Testis (tissue), 2 donors: Measurements from ENCODE around the gene FCN2.

Experiments used
- POLR2A ChIP-seq: fragments of 450-650 bp; IDR thresholded peaks from one replicate; pipeline ENCODE4 v1.6.1; 2017; ENCODE audit warnings: antibody characterized with exemption, mild to moderate bottlenecking, moderate library complexity
- TF ChIP-seq, protein P1 (sequence below), 3 experiments: fragments of 450-650 bp in 2 of 3; fragments of 200-600 bp in 1 of 3; sonication (generic) in 1 of 3; IDR thresholded peaks; one replicate each; pipeline ENCODE4 v1.5.1; 2016 to 2019; ENCODE audit warnings: antibody characterized with exemption in 3 of 3, mild to moderate bottlenecking in 2 of 3, moderate library complexity in 1 of 3

DNA sequence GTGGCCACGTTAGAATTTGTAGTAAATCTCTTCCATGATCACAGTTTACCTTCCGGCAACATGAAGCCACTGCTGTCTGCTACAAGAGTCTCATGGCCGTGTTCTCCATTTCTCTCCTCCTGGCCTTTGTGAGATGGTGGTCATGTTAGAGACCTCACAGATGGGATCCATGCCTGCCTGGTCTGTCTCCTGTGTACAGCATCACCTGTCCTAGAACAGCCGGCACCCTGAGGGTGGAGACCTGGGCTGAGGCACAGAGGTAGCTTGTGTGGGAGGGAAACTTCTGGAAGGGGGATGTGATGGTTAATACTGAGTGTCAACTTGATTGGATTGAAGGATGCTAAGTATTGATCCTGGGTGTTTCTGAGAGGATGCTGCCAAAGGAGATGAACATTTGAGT lies 3.1 kb upstream of the FCN2 start:
- TF ChIP-seq, protein P1, sequence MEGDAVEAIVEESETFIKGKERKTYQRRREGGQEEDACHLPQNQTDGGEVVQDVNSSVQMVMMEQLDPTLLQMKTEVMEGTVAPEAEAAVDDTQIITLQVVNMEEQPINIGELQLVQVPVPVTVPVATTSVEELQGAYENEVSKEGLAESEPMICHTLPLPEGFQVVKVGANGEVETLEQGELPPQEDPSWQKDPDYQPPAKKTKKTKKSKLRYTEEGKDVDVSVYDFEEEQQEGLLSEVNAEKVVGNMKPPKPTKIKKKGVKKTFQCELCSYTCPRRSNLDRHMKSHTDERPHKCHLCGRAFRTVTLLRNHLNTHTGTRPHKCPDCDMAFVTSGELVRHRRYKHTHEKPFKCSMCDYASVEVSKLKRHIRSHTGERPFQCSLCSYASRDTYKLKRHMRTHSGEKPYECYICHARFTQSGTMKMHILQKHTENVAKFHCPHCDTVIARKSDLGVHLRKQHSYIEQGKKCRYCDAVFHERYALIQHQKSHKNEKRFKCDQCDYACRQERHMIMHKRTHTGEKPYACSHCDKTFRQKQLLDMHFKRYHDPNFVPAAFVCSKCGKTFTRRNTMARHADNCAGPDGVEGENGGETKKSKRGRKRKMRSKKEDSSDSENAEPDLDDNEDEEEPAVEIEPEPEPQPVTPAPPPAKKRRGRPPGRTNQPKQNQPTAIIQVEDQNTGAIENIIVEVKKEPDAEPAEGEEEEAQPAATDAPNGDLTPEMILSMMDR (IDR thresholded peaks at IDR 0.05), result no peak
- no peak for TF ChIP-seq POLR2A
